Activated naive CD4-positive, alpha-beta T cell treated with anti-CD3 and anti-CD28 coated beads, Interleukin-2, amount 50 U/mL, for 24 hours (primary cell): ENCODE results near the gene SULT6B1.
"Not testable (repeated sequence)": the region's sequence is repeated elsewhere in the genome, so short reads cannot be mapped to it uniquely, and the experiment has no call there.

Experiments
- H3K27ac Mint-ChIP-seq: one replicate; pipeline ENCODE4 v1.8.0; 2021; ENCODE audit warnings: mild to moderate bottlenecking, mixed read lengths
- H3K27me3 Mint-ChIP-seq: one replicate; pipeline ENCODE4 v1.8.0; 2021; ENCODE audit warnings: mixed read lengths
- H3K36me3 Mint-ChIP-seq: one replicate; pipeline ENCODE4 v1.8.0; 2021; ENCODE audit warnings: mixed read lengths
- H3K4me1 Mint-ChIP-seq: one replicate; pipeline ENCODE4 v1.8.0; 2021; ENCODE audit warnings: mixed read lengths
- H3K4me3 Mint-ChIP-seq: one replicate; pipeline ENCODE4 v1.8.0; 2021; ENCODE audit warnings: mild to moderate bottlenecking, mixed read lengths
- H3K9me3 Mint-ChIP-seq: one replicate; pipeline ENCODE4 v1.8.0; 2021; ENCODE audit warnings: mixed read lengths

The SULT6B1 gene

GRCh38 chr2:37205071-37205661 is 16.7 kb upstream of the SULT6B1 start:
- H3K36me3 Mint-ChIP-seq, result peaks cover 67% of the 10 kb centered on the region
- H3K27me3 Mint-ChIP-seq, H3K4me3 Mint-ChIP-seq, H3K27ac Mint-ChIP-seq: not testable (repeated sequence)
- H3K9me3 Mint-ChIP-seq, result peaks cover 28% of the 10 kb centered on the region
- peaks cover 43% of the 10 kb centered on the region for H3K4me1 Mint-ChIP-seq

GRCh38 chr2:37203708-37204107 is 15.2 kb upstream of the SULT6B1 start:
- H3K4me1 Mint-ChIP-seq, result peaks cover 54% of the 10 kb centered on the region

GRCh38 chr2:37201766-37202165 is 13.3 kb upstream of the SULT6B1 start:
- peaks cover 37% of the 10 kb centered on the region for H3K36me3 Mint-ChIP-seq
- no peaks in the 10 kb centered on the region for H3K27me3 Mint-ChIP-seq
- peaks cover 9% of the 10 kb centered on the region for H3K9me3 Mint-ChIP-seq
- H3K4me3 Mint-ChIP-seq, result peak overlapping the region; percentile 24
- peaks cover 49% of the 10 kb centered on the region for H3K4me1 Mint-ChIP-seq
- peak overlapping the region; percentile 71 for H3K27ac Mint-ChIP-seq

More at GRCh38 chr2:37203708-37204107, 15.2 kb upstream of the SULT6B1 start:
- Mint-ChIP-seq H3K36me3 (peaks cover 57% of the 10 kb centered on the region), H3K27ac (peak overlapping the region; percentile 33), H3K27me3 (no peaks in the 10 kb centered on the region), H3K9me3 (peaks cover 22% of the 10 kb centered on the region), H3K4me3 (no peak overlapping the region)

- no peak overlapping the region for H3K4me3 Mint-ChIP-seq
- no peaks in the 10 kb centered on the region for H3K27me3 Mint-ChIP-seq
- peaks cover 50% of the 10 kb centered on the region for H3K4me1 Mint-ChIP-seq
These were observed 12.7 kb upstream of the SULT6B1 start for GRCh38 chr2:37201208-37201607.

GRCh38 chr2:37198681-37199065 is 10.2 kb upstream of the SULT6B1 start:
- H3K27me3 Mint-ChIP-seq, result no peaks in the 10 kb centered on the region
- peaks cover 43% of the 10 kb centered on the region for H3K4me1 Mint-ChIP-seq
- H3K36me3 Mint-ChIP-seq, result peaks cover 18% of the 10 kb centered on the region
- no peaks in the 10 kb centered on the region for H3K9me3 Mint-ChIP-seq
- peak overlapping the region; percentile 23 for H3K27ac Mint-ChIP-seq
- H3K4me3 Mint-ChIP-seq, result no peak overlapping the region

More at GRCh38 chr2:37201208-37201607, 12.7 kb upstream of the SULT6B1 start:
- Mint-ChIP-seq H3K27ac (peak overlapping the region; percentile 46), H3K36me3 (peaks cover 36% of the 10 kb centered on the region), H3K9me3 (peaks cover 6% of the 10 kb centered on the region)

- Mint-ChIP-seq H3K27ac (peak within 1 kb of the TSS; percentile 99), H3K4me3 (peak within 1 kb of the TSS; percentile 96), H3K4me1 (peaks cover 36% of the 10 kb centered on the region), H3K27me3 (no peaks in the 10 kb centered on the region), H3K9me3 (no peaks in the 10 kb centered on the region), H3K36me3 (peaks cover 7% of the 10 kb centered on the region)
These were observed 8.1 kb upstream of the SULT6B1 start, which contains the start of gene CEBPZOS for GRCh38 chr2:37196320-37197195. TSS of gene CEBPZOS (plus strand) at chr2:37196496. CDS start at chr2:37199705, 3,209 bp downstream.

GRCh38 chr2:37195862-37196319 is 7.4 kb upstream of the SULT6B1 start:
- H3K9me3 Mint-ChIP-seq, H3K27me3 Mint-ChIP-seq, H3K36me3 Mint-ChIP-seq: not testable (repeated sequence)
- H3K4me3 Mint-ChIP-seq, result peak overlapping the region; percentile 96
- peak overlapping the region; percentile 99 for H3K27ac Mint-ChIP-seq
- peaks cover 30% of the 10 kb centered on the region for H3K4me1 Mint-ChIP-seq

GRCh38 chr2:37192551-37192950 is 4.1 kb upstream of the SULT6B1 start:
- Mint-ChIP-seq H3K36me3 (peaks cover 2% of the 10 kb centered on the region), H3K4me3 (no peak overlapping the region), H3K9me3 (no peaks in the 10 kb centered on the region)

GRCh38 chr2:37191747-37192146 is 3.3 kb upstream of the SULT6B1 start:
- Mint-ChIP-seq H3K4me1 (peaks cover 5% of the 10 kb centered on the region), H3K4me3 (no peak overlapping the region), H3K27ac (no peak overlapping the region), H3K36me3 (peaks cover 2% of the 10 kb centered on the region), H3K27me3 (no peaks in the 10 kb centered on the region), H3K9me3 (no peaks in the 10 kb centered on the region)

More at GRCh38 chr2:37192551-37192950, 4.1 kb upstream of the SULT6B1 start:
- no peak overlapping the region for H3K27ac Mint-ChIP-seq
- H3K4me1 Mint-ChIP-seq, result peaks cover 11% of the 10 kb centered on the region
- H3K27me3 Mint-ChIP-seq, result no peaks in the 10 kb centered on the region

GRCh38 chr2:37191253-37191652 is 2.8 kb upstream of the SULT6B1 start:
- peaks cover 1% of the 10 kb centered on the region for H3K36me3 Mint-ChIP-seq
- peaks cover 3% of the 10 kb centered on the region for H3K4me1 Mint-ChIP-seq
- no peak overlapping the region for H3K27ac Mint-ChIP-seq
- H3K9me3 Mint-ChIP-seq, result no peaks in the 10 kb centered on the region
- H3K4me3 Mint-ChIP-seq, result no peak overlapping the region
- H3K27me3 Mint-ChIP-seq, result no peaks in the 10 kb centered on the region

GRCh38 chr2:37190290-37190689 is 1.8 kb upstream of the SULT6B1 start:
- H3K27ac Mint-ChIP-seq, result no peak overlapping the region
- H3K9me3 Mint-ChIP-seq, result no peaks in the 10 kb centered on the region
- no peaks in the 10 kb centered on the region for H3K4me1 Mint-ChIP-seq
- no peak overlapping the region for H3K4me3 Mint-ChIP-seq
- no peaks in the 10 kb centered on the region for H3K27me3 Mint-ChIP-seq
- H3K36me3 Mint-ChIP-seq, result no peaks in the 10 kb centered on the region

- no peak overlapping the region for H3K4me3 Mint-ChIP-seq
- H3K27me3 Mint-ChIP-seq, result peaks cover 1% of the 10 kb centered on the region
- no peaks in the 10 kb centered on the region for H3K36me3 Mint-ChIP-seq
- H3K9me3 Mint-ChIP-seq, result no peaks in the 10 kb centered on the region
- H3K4me1 Mint-ChIP-seq, result no peaks in the 10 kb centered on the region
- H3K27ac Mint-ChIP-seq, result no peak overlapping the region
These were observed 1.1 kb upstream of the SULT6B1 start for GRCh38 chr2:37189452-37190153.

GRCh38 chr2:37181726-37182684 is 6.5 kb downstream of the SULT6B1 start:
- no peaks in the 10 kb centered on the region for H3K9me3 Mint-ChIP-seq
- no peak overlapping the region for H3K27ac Mint-ChIP-seq
- H3K4me1 Mint-ChIP-seq, result no peaks in the 10 kb centered on the region
- no peak overlapping the region for H3K4me3 Mint-ChIP-seq
- no peaks in the 10 kb centered on the region for H3K36me3 Mint-ChIP-seq
- H3K27me3 Mint-ChIP-seq, result peaks cover 4% of the 10 kb centered on the region

GRCh38 chr2:37180640-37181039 is 7.8 kb downstream of the SULT6B1 start:
- no peaks in the 10 kb centered on the region for H3K9me3 Mint-ChIP-seq

More at GRCh38 chr2:37180640-37181039, 7.8 kb downstream of the SULT6B1 start:
- Mint-ChIP-seq H3K4me1 (no peaks in the 10 kb centered on the region), H3K27me3 (peaks cover 4% of the 10 kb centered on the region), H3K36me3 (no peaks in the 10 kb centered on the region), H3K27ac (no peak overlapping the region), H3K4me3 (no peak overlapping the region)
